WTC11 (cell line): Measurements from ENCODE around the gene ACSM3. TPM values are rescaled to one million over a fixed set of nuclear protein-coding genes. Genes with fewer than 3 reads are reported as not detected.

Source experiments
- ATAC-seq: fragments of 200-7000 bp; cut with Tn5 transposase; 2 replicates; pipeline ENCODE4 v1.10.0; 2021; ENCODE audit warnings: mild to moderate bottlenecking, moderate library complexity
- CTCF ChIA-PET: fragments of 300-600 bp; sonication (Branson Sonifier 250); formaldehyde crosslinking; loops from one replicate; lab custom pipeline; 2021; ENCODE audit warnings: antibody characterized with exemption; lab: Charles Lee
- POLR2A ChIA-PET: fragments of 350-600 bp; sonication (Branson Sonifier 250); formaldehyde crosslinking; loops from one replicate; lab custom pipeline; 2021; ENCODE audit warnings: antibody characterized with exemption; lab: Charles Lee
- DNase-seq: peaks from one replicate; pipeline ENCODE4 v3.0.0; 2021; ENCODE audit warnings: low spot score
- H3K27ac Mint-ChIP-seq: 2 replicates; pipeline ENCODE4 v1.8.0; 2021; ENCODE audit warnings: mixed read lengths
- H3K27me3 Mint-ChIP-seq: 2 replicates; pipeline ENCODE4 v1.8.0; 2021; ENCODE audit warnings: low read depth, mild to moderate bottlenecking, moderate library complexity, mixed read lengths
- H3K36me3 Mint-ChIP-seq: 2 replicates; pipeline ENCODE4 v1.8.0; 2021; ENCODE audit warnings: mixed read lengths
- H3K4me1 Mint-ChIP-seq: 2 replicates; pipeline ENCODE4 v1.8.0; 2022; ENCODE audit warnings: mixed read lengths
- H3K4me3 Mint-ChIP-seq: 2 replicates; pipeline ENCODE4 v1.8.0; 2021; ENCODE audit warnings: mild to moderate bottlenecking, moderate library complexity, mixed read lengths
- H3K9me3 Mint-ChIP-seq: 2 replicates; pipeline ENCODE4 v1.8.0; 2021; ENCODE audit warnings: mixed read lengths
- FOXK1 ChIP-seq: sonication (generic); formaldehyde crosslinking; IDR thresholded peaks from 2 replicates; pipeline ENCODE4 v1.8.0; 2022; ENCODE audit warnings: mild to moderate bottlenecking, moderate library complexity, missing genetic modification reagents
- MYBL2 ChIP-seq: sonication (generic); formaldehyde crosslinking; IDR thresholded peaks from 2 replicates; pipeline ENCODE4 v1.8.1; 2023; ENCODE audit warnings: mild to moderate bottlenecking, moderate library complexity, missing genetic modification reagents
- NFE2L1 ChIP-seq: sonication (generic); formaldehyde crosslinking; IDR thresholded peaks from 2 replicates; pipeline ENCODE4 v1.8.1; 2023; ENCODE audit warnings: missing genetic modification reagents
- NR2C2 ChIP-seq: sonication (generic); formaldehyde crosslinking; IDR thresholded peaks from 2 replicates; pipeline ENCODE4 v1.8.0; 2022; ENCODE audit warnings: mild to moderate bottlenecking, missing genetic modification reagents
- SOX15 ChIP-seq: fragments of 250-450 bp; sonication (Bioruptor Pico); IDR thresholded peaks from 2 replicates; pipeline ENCODE4 v1.9.0; 2021; ENCODE audit warnings: mild to moderate bottlenecking
- ZNF219 ChIP-seq: sonication (generic); formaldehyde crosslinking; IDR thresholded peaks from 2 replicates; pipeline ENCODE4 v1.8.0; 2023; ENCODE audit warnings: missing genetic modification reagents, mild to moderate bottlenecking, borderline replicate concordance
- ZNF263 ChIP-seq: sonication (generic); formaldehyde crosslinking; IDR thresholded peaks from 2 replicates; pipeline ENCODE4 v1.8.1; 2022; ENCODE audit warnings: low read depth, mild to moderate bottlenecking, moderate library complexity, missing genetic modification reagents
- total RNA-seq: library from RNA; stranded (reverse); gene quantifications from 3 replicates; pipeline ENCODE4 v1.2.3, GENCODE V29; 2021
- TF ChIP-seq, protein P1 (sequence below): sonication (generic); formaldehyde crosslinking; conservative IDR thresholded peaks from 2 replicates; pipeline ENCODE4 v1.8.1; 2023; ENCODE audit warnings: mild to moderate bottlenecking, low read depth, missing genetic modification reagents, moderate library complexity
- TF ChIP-seq, protein P2 (sequence below): fragments of 250-450 bp; sonication (Bioruptor Pico); IDR thresholded peaks from 2 replicates; pipeline ENCODE4 v2.1.2; 2022; ENCODE audit warnings: mild to moderate bottlenecking, moderate library complexity
- TF ChIP-seq, protein P3 (sequence below): sonication (generic); formaldehyde crosslinking; IDR thresholded peaks from 2 replicates; pipeline ENCODE4 v1.8.0; 2022; ENCODE audit warnings: missing genetic modification reagents
- TF ChIP-seq, protein P4 (sequence below): sonication (generic); formaldehyde crosslinking; IDR thresholded peaks from 2 replicates; pipeline ENCODE4 v1.8.1; 2022; ENCODE audit warnings: missing genetic modification reagents, borderline replicate concordance

The ACSM3 gene
- total RNA-seq, 1 experiment from 2014 or later = 5.0 TPM

DNA sequence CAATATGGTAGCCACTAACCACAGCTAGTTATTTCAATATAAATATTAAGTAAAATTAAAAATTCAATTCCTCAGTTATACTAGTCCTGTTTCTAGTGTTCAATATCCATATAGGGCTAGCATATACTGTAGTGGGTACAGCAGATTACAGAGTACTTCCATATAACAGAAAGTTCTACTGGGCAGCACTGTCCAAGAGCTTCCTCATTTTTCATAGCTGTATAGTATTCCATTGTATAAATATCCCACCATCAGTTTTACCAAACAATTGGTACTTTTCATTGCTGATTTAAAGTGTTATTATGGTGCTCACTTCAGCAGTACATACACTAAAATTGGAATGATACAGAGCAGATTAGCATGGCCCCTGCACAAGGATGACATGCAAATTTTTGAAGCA lies 20.4 kb downstream of the ACSM3 start:
- no peak overlapping the region for H3K27ac Mint-ChIP-seq
- no peak overlapping the region for H3K4me3 Mint-ChIP-seq
- POLR2A ChIA-PET = no interaction called here
- DNase-seq (no peak), ATAC-seq (no peak)
- H3K9me3 Mint-ChIP-seq = no peaks in the 10 kb centered on the region
- H3K27me3 Mint-ChIP-seq = no peaks in the 10 kb centered on the region
- CTCF ChIA-PET = interaction anchor here (3.7 kb wide), 1 partner anchor 9 kb away, joined by 11 read pairs; no protein-coding TSS in a partner anchor
- TF ChIP-seq ZNF219 (CRISPR knock-in tag) = no peak
- no peak for TF ChIP-seq MYBL2 (CRISPR knock-in tag)
- TF ChIP-seq, protein P1, sequence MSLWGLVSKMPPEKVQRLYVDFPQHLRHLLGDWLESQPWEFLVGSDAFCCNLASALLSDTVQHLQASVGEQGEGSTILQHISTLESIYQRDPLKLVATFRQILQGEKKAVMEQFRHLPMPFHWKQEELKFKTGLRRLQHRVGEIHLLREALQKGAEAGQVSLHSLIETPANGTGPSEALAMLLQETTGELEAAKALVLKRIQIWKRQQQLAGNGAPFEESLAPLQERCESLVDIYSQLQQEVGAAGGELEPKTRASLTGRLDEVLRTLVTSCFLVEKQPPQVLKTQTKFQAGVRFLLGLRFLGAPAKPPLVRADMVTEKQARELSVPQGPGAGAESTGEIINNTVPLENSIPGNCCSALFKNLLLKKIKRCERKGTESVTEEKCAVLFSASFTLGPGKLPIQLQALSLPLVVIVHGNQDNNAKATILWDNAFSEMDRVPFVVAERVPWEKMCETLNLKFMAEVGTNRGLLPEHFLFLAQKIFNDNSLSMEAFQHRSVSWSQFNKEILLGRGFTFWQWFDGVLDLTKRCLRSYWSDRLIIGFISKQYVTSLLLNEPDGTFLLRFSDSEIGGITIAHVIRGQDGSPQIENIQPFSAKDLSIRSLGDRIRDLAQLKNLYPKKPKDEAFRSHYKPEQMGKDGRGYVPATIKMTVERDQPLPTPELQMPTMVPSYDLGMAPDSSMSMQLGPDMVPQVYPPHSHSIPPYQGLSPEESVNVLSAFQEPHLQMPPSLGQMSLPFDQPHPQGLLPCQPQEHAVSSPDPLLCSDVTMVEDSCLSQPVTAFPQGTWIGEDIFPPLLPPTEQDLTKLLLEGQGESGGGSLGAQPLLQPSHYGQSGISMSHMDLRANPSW (CRISPR knock-in tag) = no peak
- H3K4me1 Mint-ChIP-seq = no peaks in the 10 kb centered on the region
- no peaks in the 10 kb centered on the region for H3K36me3 Mint-ChIP-seq

DNA sequence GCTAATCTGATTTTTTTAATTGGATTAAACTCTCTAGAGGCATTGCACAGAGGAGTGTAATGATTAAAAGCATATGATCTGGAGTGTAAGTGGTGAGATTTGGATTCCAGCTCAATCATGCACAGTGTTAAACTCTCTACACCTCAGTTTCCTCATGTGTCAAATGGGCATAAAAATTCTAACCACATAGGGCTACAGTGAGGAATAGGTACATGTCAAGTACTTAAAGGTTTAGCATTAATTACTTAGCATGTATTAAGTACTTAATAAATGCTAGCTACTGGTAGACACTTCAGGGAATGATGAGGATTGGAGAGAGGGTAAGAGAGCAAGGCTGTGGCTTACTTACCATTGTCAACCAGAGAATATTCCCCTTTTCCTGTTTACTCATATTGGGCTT lies 25.3 kb downstream of the ACSM3 start:
- TF ChIP-seq NR2C2 (CRISPR knock-in tag) = no peak
- TF ChIP-seq SOX15 (CRISPR knock-in tag) = no peak
- TF ChIP-seq FOXK1 (CRISPR knock-in tag) = no peak
- TF ChIP-seq ZNF219 (CRISPR knock-in tag) = no peak
- no peak for TF ChIP-seq NFE2L1
- TF ChIP-seq, protein P2, sequence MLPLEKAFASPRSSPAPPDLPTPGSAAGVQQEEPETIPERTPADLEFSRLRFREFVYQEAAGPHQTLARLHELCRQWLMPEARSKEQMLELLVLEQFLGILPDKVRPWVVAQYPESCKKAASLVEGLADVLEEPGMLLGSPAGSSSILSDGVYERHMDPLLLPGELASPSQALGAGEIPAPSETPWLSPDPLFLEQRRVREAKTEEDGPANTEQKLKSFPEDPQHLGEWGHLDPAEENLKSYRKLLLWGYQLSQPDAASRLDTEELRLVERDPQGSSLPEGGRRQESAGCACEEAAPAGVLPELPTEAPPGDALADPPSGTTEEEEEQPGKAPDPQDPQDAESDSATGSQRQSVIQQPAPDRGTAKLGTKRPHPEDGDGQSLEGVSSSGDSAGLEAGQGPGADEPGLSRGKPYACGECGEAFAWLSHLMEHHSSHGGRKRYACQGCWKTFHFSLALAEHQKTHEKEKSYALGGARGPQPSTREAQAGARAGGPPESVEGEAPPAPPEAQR (CRISPR knock-in tag) = no peak
- TF ChIP-seq, protein P1 (CRISPR knock-in tag) = no peak
- TF ChIP-seq, protein P3, sequence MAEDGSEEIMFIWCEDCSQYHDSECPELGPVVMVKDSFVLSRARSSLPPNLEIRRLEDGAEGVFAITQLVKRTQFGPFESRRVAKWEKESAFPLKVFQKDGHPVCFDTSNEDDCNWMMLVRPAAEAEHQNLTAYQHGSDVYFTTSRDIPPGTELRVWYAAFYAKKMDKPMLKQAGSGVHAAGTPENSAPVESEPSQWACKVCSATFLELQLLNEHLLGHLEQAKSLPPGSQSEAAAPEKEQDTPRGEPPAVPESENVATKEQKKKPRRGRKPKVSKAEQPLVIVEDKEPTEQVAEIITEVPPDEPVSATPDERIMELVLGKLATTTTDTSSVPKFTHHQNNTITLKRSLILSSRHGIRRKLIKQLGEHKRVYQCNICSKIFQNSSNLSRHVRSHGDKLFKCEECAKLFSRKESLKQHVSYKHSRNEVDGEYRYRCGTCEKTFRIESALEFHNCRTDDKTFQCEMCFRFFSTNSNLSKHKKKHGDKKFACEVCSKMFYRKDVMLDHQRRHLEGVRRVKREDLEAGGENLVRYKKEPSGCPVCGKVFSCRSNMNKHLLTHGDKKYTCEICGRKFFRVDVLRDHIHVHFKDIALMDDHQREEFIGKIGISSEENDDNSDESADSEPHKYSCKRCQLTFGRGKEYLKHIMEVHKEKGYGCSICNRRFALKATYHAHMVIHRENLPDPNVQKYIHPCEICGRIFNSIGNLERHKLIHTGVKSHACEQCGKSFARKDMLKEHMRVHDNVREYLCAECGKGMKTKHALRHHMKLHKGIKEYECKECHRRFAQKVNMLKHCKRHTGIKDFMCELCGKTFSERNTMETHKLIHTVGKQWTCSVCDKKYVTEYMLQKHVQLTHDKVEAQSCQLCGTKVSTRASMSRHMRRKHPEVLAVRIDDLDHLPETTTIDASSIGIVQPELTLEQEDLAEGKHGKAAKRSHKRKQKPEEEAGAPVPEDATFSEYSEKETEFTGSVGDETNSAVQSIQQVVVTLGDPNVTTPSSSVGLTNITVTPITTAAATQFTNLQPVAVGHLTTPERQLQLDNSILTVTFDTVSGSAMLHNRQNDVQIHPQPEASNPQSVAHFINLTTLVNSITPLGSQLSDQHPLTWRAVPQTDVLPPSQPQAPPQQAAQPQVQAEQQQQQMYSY (CRISPR knock-in tag) = no peak
- TF ChIP-seq, protein P4, sequence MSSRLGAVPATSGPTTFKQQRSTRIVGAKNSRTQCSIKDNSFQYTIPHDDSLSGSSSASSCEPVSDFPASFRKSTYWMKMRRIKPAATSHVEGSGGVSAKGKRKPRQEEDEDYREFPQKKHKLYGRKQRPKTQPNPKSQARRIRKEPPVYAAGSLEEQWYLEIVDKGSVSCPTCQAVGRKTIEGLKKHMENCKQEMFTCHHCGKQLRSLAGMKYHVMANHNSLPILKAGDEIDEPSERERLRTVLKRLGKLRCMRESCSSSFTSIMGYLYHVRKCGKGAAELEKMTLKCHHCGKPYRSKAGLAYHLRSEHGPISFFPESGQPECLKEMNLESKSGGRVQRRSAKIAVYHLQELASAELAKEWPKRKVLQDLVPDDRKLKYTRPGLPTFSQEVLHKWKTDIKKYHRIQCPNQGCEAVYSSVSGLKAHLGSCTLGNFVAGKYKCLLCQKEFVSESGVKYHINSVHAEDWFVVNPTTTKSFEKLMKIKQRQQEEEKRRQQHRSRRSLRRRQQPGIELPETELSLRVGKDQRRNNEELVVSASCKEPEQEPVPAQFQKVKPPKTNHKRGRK (CRISPR knock-in tag) = no peak
- no peak for TF ChIP-seq ZNF263 (CRISPR knock-in tag)
- CTCF ChIA-PET = interaction anchor here (0.7 to 1.5 kb wide), 2 partner anchors 10 to 881 kb away, joined by 4 to 5 read pairs; no protein-coding TSS in a partner anchor
- ATAC-seq = no peak
- no peaks in the 10 kb centered on the region for H3K9me3 Mint-ChIP-seq
- H3K36me3 Mint-ChIP-seq = no peaks in the 10 kb centered on the region
- no peak overlapping the region for H3K27ac Mint-ChIP-seq
- peaks cover 12% of the 10 kb centered on the region for H3K4me1 Mint-ChIP-seq
- POLR2A ChIA-PET = no interaction called here
- DNase-seq = no peak
- no peaks in the 10 kb centered on the region for H3K27me3 Mint-ChIP-seq
- H3K4me3 Mint-ChIP-seq = no peak overlapping the region
